ENCODE measurements around the gene CERS2. TPM values are rescaled to one million over a fixed set of nuclear protein-coding genes. Genes with fewer than 3 reads are reported as not detected.
"Not testable (repeated sequence)": the region's sequence is repeated elsewhere in the genome, so short reads cannot be mapped to it uniquely, and the experiment has no call there.

Gene CERS2
- total RNA-seq, 2 donors from 2014 or later: 117 to 141 TPM

GRCh38 chr1:150944856-150945255 lies 29.8 kb downstream of the CERS2 start:
- intact Hi-C loops (cut with DNase I): no loop called here
- 78% methylated on average over 5 of the region's 5 CpGs for WGBS
- Histone ChIP-seq H3K27ac (no peak overlapping the region), H3K9me3 (no peaks in the 10 kb centered on the region), H3K27me3 (replicated peaks; ENCODE audit: insufficient read depth) (no peaks in the 10 kb centered on the region), H3K4me1 (replicated peaks) (no peaks in the 10 kb centered on the region), H3K36me3 (peaks cover 6 to 14% of the 10 kb centered on the region in 2 donors), H3K4me3 (no peak overlapping the region)
- TF ChIP-seq, protein P1, sequence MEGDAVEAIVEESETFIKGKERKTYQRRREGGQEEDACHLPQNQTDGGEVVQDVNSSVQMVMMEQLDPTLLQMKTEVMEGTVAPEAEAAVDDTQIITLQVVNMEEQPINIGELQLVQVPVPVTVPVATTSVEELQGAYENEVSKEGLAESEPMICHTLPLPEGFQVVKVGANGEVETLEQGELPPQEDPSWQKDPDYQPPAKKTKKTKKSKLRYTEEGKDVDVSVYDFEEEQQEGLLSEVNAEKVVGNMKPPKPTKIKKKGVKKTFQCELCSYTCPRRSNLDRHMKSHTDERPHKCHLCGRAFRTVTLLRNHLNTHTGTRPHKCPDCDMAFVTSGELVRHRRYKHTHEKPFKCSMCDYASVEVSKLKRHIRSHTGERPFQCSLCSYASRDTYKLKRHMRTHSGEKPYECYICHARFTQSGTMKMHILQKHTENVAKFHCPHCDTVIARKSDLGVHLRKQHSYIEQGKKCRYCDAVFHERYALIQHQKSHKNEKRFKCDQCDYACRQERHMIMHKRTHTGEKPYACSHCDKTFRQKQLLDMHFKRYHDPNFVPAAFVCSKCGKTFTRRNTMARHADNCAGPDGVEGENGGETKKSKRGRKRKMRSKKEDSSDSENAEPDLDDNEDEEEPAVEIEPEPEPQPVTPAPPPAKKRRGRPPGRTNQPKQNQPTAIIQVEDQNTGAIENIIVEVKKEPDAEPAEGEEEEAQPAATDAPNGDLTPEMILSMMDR (IDR thresholded peaks at IDR 0.05): no peak
- TF ChIP-seq POLR2AphosphoS5 (IDR thresholded peaks at IDR 0.05) (no peak), POLR2A (IDR thresholded peaks at IDR 0.05) (no peak)
- DNase-seq (ENCODE audit: low spot score): no peak

GRCh38 chr1:150931773-150932172 lies 42.9 kb downstream of the CERS2 start:
- Histone ChIP-seq H3K4me3 (no peak overlapping the region), H3K27ac (no peak overlapping the region), H3K36me3 (peaks cover 0 to 3% of the 10 kb centered on the region in 2 donors), H3K4me1 (replicated peaks) (no peaks in the 10 kb centered on the region), H3K27me3 (replicated peaks; ENCODE audit: insufficient read depth) (no peaks in the 10 kb centered on the region), H3K9me3 (no peaks in the 10 kb centered on the region)
- 97% methylated on average over 1 of the region's 1 CpG for WGBS
- no peak for TF ChIP-seq POLR2AphosphoS5 (IDR thresholded peaks at IDR 0.05)
- TF ChIP-seq, protein P1 (IDR thresholded peaks at IDR 0.05): no peak
- TF ChIP-seq POLR2A (IDR thresholded peaks at IDR 0.05): no peak
- DNase-seq (ENCODE audit: low spot score): no peak
- intact Hi-C loops (cut with DNase I): no loop called here

- not testable (repeated sequence) for H3K27ac ChIP-seq; H3K27me3 ChIP-seq (replicated peaks; ENCODE audit: insufficient read depth); H3K4me1 ChIP-seq (replicated peaks); H3K36me3 ChIP-seq; H3K4me3 ChIP-seq; DNase-seq (ENCODE audit: low spot score); H3K9me3 ChIP-seq
- intact Hi-C loops (cut with DNase I): loop anchor here (5.0 kb wide), 1 partner anchor 44 kb away; the partner anchor contains the start of gene CERS2
- 98% methylated on average over 6 of the region's 6 CpGs for WGBS
These were observed 45.9 kb downstream of the CERS2 start for GRCh38 chr1:150928775-150929174.

DNA sequence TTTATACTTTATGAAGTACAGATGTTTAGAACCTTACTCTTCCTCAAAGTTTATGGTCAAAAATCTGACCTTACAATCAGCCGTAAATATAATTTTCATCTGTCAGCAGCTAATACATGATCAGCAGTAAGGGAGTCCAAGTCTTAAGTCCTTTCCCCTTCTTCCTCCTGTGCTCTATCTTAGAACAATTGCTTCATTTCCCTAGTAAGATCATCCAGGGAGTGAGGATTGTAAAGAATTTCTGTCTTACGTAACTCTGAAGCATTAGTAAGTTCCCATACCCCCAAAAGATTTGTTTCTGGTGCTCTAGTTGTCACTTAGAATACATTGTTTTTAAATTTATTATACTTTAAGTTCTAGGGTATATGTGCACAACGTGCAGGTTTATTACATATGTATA lies 46.3 kb downstream of the CERS2 start:
- TF ChIP-seq POLR2AphosphoS5 (IDR thresholded peaks at IDR 0.05) (no peak), POLR2A (IDR thresholded peaks at IDR 0.05) (no peak)
- TF ChIP-seq, protein P1 (IDR thresholded peaks at IDR 0.05): no peak

GRCh38 chr1:150927624-150928023 lies 47.0 kb downstream of the CERS2 start:
- no peak for DNase-seq (ENCODE audit: low spot score)
- H3K27me3 ChIP-seq (replicated peaks; ENCODE audit: insufficient read depth): no peaks in the 10 kb centered on the region
- H3K27ac ChIP-seq: no peak overlapping the region
- H3K4me1 ChIP-seq (replicated peaks): no peaks in the 10 kb centered on the region
- peaks cover 0 to 3% of the 10 kb centered on the region in 2 donors for H3K36me3 ChIP-seq
- intact Hi-C loops (cut with DNase I): loop anchor here (5.0 kb wide), 1 partner anchor 45 kb away; the partner anchor contains the start of gene CERS2
- TF ChIP-seq, protein P1 (IDR thresholded peaks at IDR 0.05): no peak
- TF ChIP-seq POLR2AphosphoS5 (IDR thresholded peaks at IDR 0.05) (no peak), POLR2A (IDR thresholded peaks at IDR 0.05) (no peak)
- WGBS: 97% methylated on average over 4 of the region's 4 CpGs
- no peak overlapping the region for H3K4me3 ChIP-seq
- no peaks in the 10 kb centered on the region for H3K9me3 ChIP-seq

More for the DNA sequence above, 46.3 kb downstream of the CERS2 start:
- Histone ChIP-seq H3K4me3 (no peak overlapping the region), H3K27ac (no peak overlapping the region), H3K27me3 (replicated peaks; ENCODE audit: insufficient read depth) (no peaks in the 10 kb centered on the region), H3K9me3 (no peaks in the 10 kb centered on the region), H3K36me3 (peaks cover 0 to 3% of the 10 kb centered on the region in 2 donors), H3K4me1 (replicated peaks) (no peaks in the 10 kb centered on the region)
- DNase-seq (ENCODE audit: low spot score): no peak
- WGBS: 94% methylated on average over 3 of the region's 3 CpGs
- intact Hi-C loops (cut with DNase I): loop anchor here (5.0 kb wide), 1 partner anchor 44 kb away; the partner anchor contains the start of gene CERS2

Data from prostate gland (tissue), 2 donors.